Adrenal gland (tissue), 12 donors: ENCODE measurements around the gene XDH. TPM values are rescaled to one million over a fixed set of nuclear protein-coding genes. Genes with fewer than 3 reads are reported as not detected.

Source experiments
- DNase-seq, 7 donors: peaks; one replicate each; pipeline ENCODE4 v3.0.0-alpha.2; 2019 to 2020
- H3K27ac ChIP-seq, 5 donors: fragments of 200-600 bp; sonication (generic) in 4 of 5; 1 replicate in 3 of 5; 2 replicates in 2 of 5; pipeline versions ENCODE4 v1.5.1 to v1.8.0; 2016 to 2020; ENCODE audit warnings: mild to moderate bottlenecking in 1 of 5
- H3K27me3 ChIP-seq: fragments of 200-600 bp; 2 replicates; pipeline ENCODE4 v1.8.0; 2021
- H3K36me3 ChIP-seq, 2 donors: fragments of 200-600 bp; replicated peaks in 1 of 2; 1 replicate in 1 of 2; 2 replicates in 1 of 2; pipeline versions ENCODE4 v1.5.1 to v1.8.0; 2018 to 2022
- H3K4me1 ChIP-seq, 2 donors: fragments of 200-600 bp; replicated peaks in 1 of 2; 1 replicate in 1 of 2; 2 replicates in 1 of 2; pipeline versions ENCODE4 v1.5.1 to v1.8.0; 2018 to 2021
- H3K4me3 ChIP-seq, 4 donors: fragments of 200-600 bp; sonication (generic) in 3 of 4; one replicate each; pipeline ENCODE4 v1.5.1; 2016 to 2018
- H3K9me3 ChIP-seq, 3 donors: fragments of 200-600 bp; sonication (generic) in 1 of 3; replicated peaks in 1 of 3; 1 replicate in 2 of 3; 2 replicates in 1 of 3; pipeline versions ENCODE4 v1.5.1 to v1.8.0; 2016 to 2021
- POLR2A ChIP-seq, 2 donors: fragments of 450-650 bp; IDR thresholded peaks; one replicate each; pipeline ENCODE4 v1.6.1; 2017; ENCODE audit warnings: antibody characterized with exemption in 2 of 2, mild to moderate bottlenecking in 2 of 2, moderate library complexity in 1 of 2
- WGBS, 4 donors: extraction: QIAGEN DNeasy Blood & Tissue Kit in 2 of 4; methylation state at CpG; one replicate each; pipeline versions ENCODE4 v1.1.5 to v1.1.7; 2013 to 2017; 5-methylcytosine and 5-hydroxymethylcytosine counted together
- intact Hi-C, 2 donors: fragments of 100-400 bp; cut with DNase I; formaldehyde crosslinking; loops; one replicate each; pipeline versions ENCODE4 v1.14.1 to v1.15.0; 2022 to 2023
- polyA plus RNA-seq, 3 donors: library from polyadenylated mRNA; stranded (reverse); fragments of 200-250 nt in 2 of 3; fragments of 350-450 nt in 1 of 3; fragmentation: Illumina TruSeq in 1 of 3; extraction: RNeasy Lipid Tissue Mini Kit (QIAGEN cat#74804) in 1 of 3; gene quantifications; one replicate each; pipeline ENCODE4 v1.2.3, GENCODE V29; 2013 to 2014
- total RNA-seq, 9 donors: library from RNA; depleted of rRNA in 4 of 9; stranded (reverse); fragments of >200 nt in 4 of 9; fragments of 120-200 nt in 1 of 9; fragmentation: NEBNext Ultra II Directional in 1 of 9; extraction: Animal tissue kit (Norgen Biotek cat#: 25700) in 1 of 9; gene quantifications; one replicate each; pipeline versions ENCODE4 v1.1.0 to v1.2.4, GENCODE V29; 2013 to 2023
- TF ChIP-seq, protein P1 (sequence below), 6 experiments: fragments of 450-650 bp in 4 of 6; fragments of 200-600 bp in 2 of 6; sonication (generic) in 1 of 6; IDR thresholded peaks; 1 replicate in 5 of 6; 2 replicates in 1 of 6; pipeline versions ENCODE4 v1.5.1 to v1.8.0; 2016 to 2021; ENCODE audit warnings: antibody characterized with exemption in 6 of 6, mild to moderate bottlenecking in 2 of 6, moderate library complexity in 1 of 6
- donor health status: healthy with polysubstance abuse.
- donor health status: Bipolar disorder and iron deficiency.
- donor health status: DM: yes; HTN: yes; CAD: no.
- donor health status: DM: no; HTN: no; CAD: no.
- donor health status: DM: no; HTN: no; CAD: no.
- donor health status: DM: yes; HTN: yes; CAD: no.

XDH gene
- total and polyA plus RNA-seq, 12 donors = under 0.01 to 0.11 TPM; not detected in 10

GRCh38 chr2:31421634-31422033 is 7.1 kb upstream of the XDH start:
- TF ChIP-seq, protein P1, sequence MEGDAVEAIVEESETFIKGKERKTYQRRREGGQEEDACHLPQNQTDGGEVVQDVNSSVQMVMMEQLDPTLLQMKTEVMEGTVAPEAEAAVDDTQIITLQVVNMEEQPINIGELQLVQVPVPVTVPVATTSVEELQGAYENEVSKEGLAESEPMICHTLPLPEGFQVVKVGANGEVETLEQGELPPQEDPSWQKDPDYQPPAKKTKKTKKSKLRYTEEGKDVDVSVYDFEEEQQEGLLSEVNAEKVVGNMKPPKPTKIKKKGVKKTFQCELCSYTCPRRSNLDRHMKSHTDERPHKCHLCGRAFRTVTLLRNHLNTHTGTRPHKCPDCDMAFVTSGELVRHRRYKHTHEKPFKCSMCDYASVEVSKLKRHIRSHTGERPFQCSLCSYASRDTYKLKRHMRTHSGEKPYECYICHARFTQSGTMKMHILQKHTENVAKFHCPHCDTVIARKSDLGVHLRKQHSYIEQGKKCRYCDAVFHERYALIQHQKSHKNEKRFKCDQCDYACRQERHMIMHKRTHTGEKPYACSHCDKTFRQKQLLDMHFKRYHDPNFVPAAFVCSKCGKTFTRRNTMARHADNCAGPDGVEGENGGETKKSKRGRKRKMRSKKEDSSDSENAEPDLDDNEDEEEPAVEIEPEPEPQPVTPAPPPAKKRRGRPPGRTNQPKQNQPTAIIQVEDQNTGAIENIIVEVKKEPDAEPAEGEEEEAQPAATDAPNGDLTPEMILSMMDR (IDR thresholded peaks at IDR 0.05) = no peak
- no peak for TF ChIP-seq POLR2A (IDR thresholded peaks at IDR 0.05)
- Histone ChIP-seq H3K9me3 (peaks cover 0 to 12% (median 0%) of the 10 kb centered on the region in 3 donors), H3K27me3 (no peaks in the 10 kb centered on the region), H3K4me3 (no peak overlapping the region), H3K27ac (no peak overlapping the region), H3K36me3 (no peaks in the 10 kb centered on the region), H3K4me1 (no peaks in the 10 kb centered on the region)
- DNase-seq = no peak
- intact Hi-C loops = no loop called here
- WGBS, 4 donors = 85 to 92% (median 90%) methylated on average over 3 of the region's 3 CpGs

GRCh38 chr2:31420936-31421335 is 6.4 kb upstream of the XDH start:
- H3K27me3 ChIP-seq = no peaks in the 10 kb centered on the region
- WGBS, 4 donors = 39 to 52% (median 46%) methylated on average over 1 of the region's 1 CpG
- no peak for DNase-seq

GRCh38 chr2:31419386-31419785 is 4.8 kb upstream of the XDH start:
- H3K27ac ChIP-seq = no peak overlapping the region
- no peaks in the 10 kb centered on the region for H3K27me3 ChIP-seq
- H3K4me1 ChIP-seq = no peaks in the 10 kb centered on the region
- H3K4me3 ChIP-seq = no peak overlapping the region
- TF ChIP-seq, protein P1 (IDR thresholded peaks at IDR 0.05) = no peak
- TF ChIP-seq POLR2A (IDR thresholded peaks at IDR 0.05) = no peak
- no peaks in the 10 kb centered on the region for H3K36me3 ChIP-seq
- intact Hi-C loops = no loop called here
- no peak for DNase-seq
- peaks cover 0 to 12% (median 0%) of the 10 kb centered on the region in 3 donors for H3K9me3 ChIP-seq

More at GRCh38 chr2:31420936-31421335, 6.4 kb upstream of the XDH start:
- H3K4me3 ChIP-seq = no peak overlapping the region
- no peaks in the 10 kb centered on the region for H3K36me3 ChIP-seq
- intact Hi-C loops = no loop called here
- TF ChIP-seq POLR2A (IDR thresholded peaks at IDR 0.05) = no peak
- TF ChIP-seq, protein P1 (IDR thresholded peaks at IDR 0.05) = no peak
- no peaks in the 10 kb centered on the region for H3K4me1 ChIP-seq
- no peak overlapping the region for H3K27ac ChIP-seq
- H3K9me3 ChIP-seq = peaks cover 0 to 12% (median 0%) of the 10 kb centered on the region in 3 donors

GRCh38 chr2:31415421-31415820 is 879 bp upstream of the XDH start:
- Histone ChIP-seq H3K27me3 (no peaks in the 10 kb centered on the region), H3K36me3 (no peaks in the 10 kb centered on the region), H3K9me3 (peaks cover 0 to 12% (median 0%) of the 10 kb centered on the region in 3 donors), H3K4me3 (no peak overlapping the region), H3K27ac (no peak overlapping the region), H3K4me1 (no peaks in the 10 kb centered on the region)
- 56 to 72% (median 63%) methylated on average over 2 of the region's 2 CpGs for WGBS, 4 donors
- intact Hi-C loops = no loop called here
- no peak for TF ChIP-seq POLR2A (IDR thresholded peaks at IDR 0.05)
- TF ChIP-seq, protein P1 (IDR thresholded peaks at IDR 0.05) = no peak
- no peak for DNase-seq
